Nephron progenitor cell (in vitro differentiated cells): ENCODE data around the gene NFIX.

Source experiments
- DNase-seq: peaks from one replicate; pipeline ENCODE4 v3.0.0; 2021
- H3K27ac Mint-ChIP-seq: 2 replicates; pipeline ENCODE4 v1.8.0; 2021; ENCODE audit warnings: mild to moderate bottlenecking, moderate library complexity, mixed read lengths
- H3K27me3 Mint-ChIP-seq: 2 replicates; pipeline ENCODE4 v1.8.0; 2021; ENCODE audit warnings: mild to moderate bottlenecking, low read depth, mixed read lengths; ENCODE audit not compliant: poor library complexity
- H3K36me3 Mint-ChIP-seq: 2 replicates; pipeline ENCODE4 v1.8.0; 2021; ENCODE audit warnings: low read depth, mixed read lengths
- H3K4me1 Mint-ChIP-seq: 2 replicates; pipeline ENCODE4 v1.8.0; 2021; ENCODE audit warnings: mixed read lengths
- H3K4me3 Mint-ChIP-seq: 2 replicates; pipeline ENCODE4 v1.8.0; 2021; ENCODE audit warnings: mild to moderate bottlenecking, moderate library complexity, mixed read lengths
- H3K9me3 Mint-ChIP-seq: 2 replicates; pipeline ENCODE4 v1.8.0; 2021; ENCODE audit warnings: mild to moderate bottlenecking, moderate library complexity, mixed read lengths
- TF ChIP-seq, protein P1 (sequence below): fragments of 200-600 bp; sonication (generic); IDR thresholded peaks from 2 replicates; pipeline ENCODE4 v1.5.0; 2021; ENCODE audit warnings: antibody characterized with exemption

NFIX gene

GRCh38 chr19:13064092-13064489 lies 68.8 kb downstream of the NFIX start:
- no peaks in the 10 kb centered on the region for H3K36me3 Mint-ChIP-seq
- TF ChIP-seq, protein P1, sequence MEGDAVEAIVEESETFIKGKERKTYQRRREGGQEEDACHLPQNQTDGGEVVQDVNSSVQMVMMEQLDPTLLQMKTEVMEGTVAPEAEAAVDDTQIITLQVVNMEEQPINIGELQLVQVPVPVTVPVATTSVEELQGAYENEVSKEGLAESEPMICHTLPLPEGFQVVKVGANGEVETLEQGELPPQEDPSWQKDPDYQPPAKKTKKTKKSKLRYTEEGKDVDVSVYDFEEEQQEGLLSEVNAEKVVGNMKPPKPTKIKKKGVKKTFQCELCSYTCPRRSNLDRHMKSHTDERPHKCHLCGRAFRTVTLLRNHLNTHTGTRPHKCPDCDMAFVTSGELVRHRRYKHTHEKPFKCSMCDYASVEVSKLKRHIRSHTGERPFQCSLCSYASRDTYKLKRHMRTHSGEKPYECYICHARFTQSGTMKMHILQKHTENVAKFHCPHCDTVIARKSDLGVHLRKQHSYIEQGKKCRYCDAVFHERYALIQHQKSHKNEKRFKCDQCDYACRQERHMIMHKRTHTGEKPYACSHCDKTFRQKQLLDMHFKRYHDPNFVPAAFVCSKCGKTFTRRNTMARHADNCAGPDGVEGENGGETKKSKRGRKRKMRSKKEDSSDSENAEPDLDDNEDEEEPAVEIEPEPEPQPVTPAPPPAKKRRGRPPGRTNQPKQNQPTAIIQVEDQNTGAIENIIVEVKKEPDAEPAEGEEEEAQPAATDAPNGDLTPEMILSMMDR, result no peak
- peaks cover 96% of the 10 kb centered on the region for H3K27me3 Mint-ChIP-seq
- DNase-seq, result no peak
- H3K4me3 Mint-ChIP-seq, result no peak overlapping the region
- peaks cover 8% of the 10 kb centered on the region for H3K4me1 Mint-ChIP-seq
- H3K27ac Mint-ChIP-seq, result no peak overlapping the region
- no peaks in the 10 kb centered on the region for H3K9me3 Mint-ChIP-seq

GRCh38 chr19:13066226-13066625 lies 71.0 kb downstream of the NFIX start:
- H3K27ac Mint-ChIP-seq, result no peak overlapping the region
- H3K36me3 Mint-ChIP-seq, result no peaks in the 10 kb centered on the region
- no peaks in the 10 kb centered on the region for H3K9me3 Mint-ChIP-seq
- H3K4me3 Mint-ChIP-seq, result no peak overlapping the region
- peaks cover 2% of the 10 kb centered on the region for H3K4me1 Mint-ChIP-seq
- peaks cover 93% of the 10 kb centered on the region for H3K27me3 Mint-ChIP-seq
- TF ChIP-seq, protein P1, result no peak
- no peak for DNase-seq

GRCh38 chr19:13066933-13067807 lies 71.9 kb downstream of the NFIX start:
- Mint-ChIP-seq H3K9me3 (no peaks in the 10 kb centered on the region), H3K27me3 (peaks cover 92% of the 10 kb centered on the region), H3K4me3 (no peak overlapping the region), H3K4me1 (no peaks in the 10 kb centered on the region), H3K27ac (no peak overlapping the region), H3K36me3 (no peaks in the 10 kb centered on the region)
- TF ChIP-seq, protein P1, result no peak
- DNase-seq, result no peak

DNA sequence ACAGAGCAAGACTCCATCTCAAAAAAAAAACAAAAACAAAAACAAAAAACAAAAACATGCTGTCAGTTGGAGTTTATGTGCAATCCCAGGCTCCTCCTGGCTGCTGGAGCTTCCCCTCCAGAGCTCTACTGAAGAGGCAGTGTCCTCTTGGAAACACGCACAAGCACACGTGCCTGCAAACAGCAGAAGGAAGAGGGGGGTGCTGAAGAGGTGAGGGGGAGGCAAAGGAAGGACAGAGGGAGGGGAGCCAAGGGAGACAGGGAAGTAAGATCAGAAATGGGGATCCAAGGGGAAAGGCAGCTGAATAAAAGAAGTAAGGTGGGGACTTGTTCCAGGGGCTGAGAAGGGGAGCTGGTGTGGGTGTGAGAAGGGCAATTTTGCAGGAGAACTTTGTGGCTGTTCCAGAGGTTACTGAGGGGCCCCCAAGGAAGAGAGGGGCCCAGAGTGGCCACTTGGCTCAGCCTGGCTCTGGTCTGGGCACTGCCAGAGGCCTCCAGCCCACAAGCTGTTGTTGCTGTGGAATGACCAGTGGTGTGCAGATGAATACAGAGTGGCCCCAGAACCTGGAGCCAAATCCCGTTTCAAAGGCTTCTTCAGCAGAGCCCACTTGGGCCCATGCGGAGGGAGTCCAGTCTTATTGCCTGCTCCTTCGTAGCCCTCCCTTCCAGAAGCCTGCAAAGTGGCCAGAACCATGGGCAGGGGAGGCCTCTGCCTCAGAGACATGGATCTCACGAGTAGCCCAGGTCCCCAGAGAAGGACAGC lies 73.0 kb downstream of the NFIX start:
- peaks cover 92% of the 10 kb centered on the region for H3K27me3 Mint-ChIP-seq
- H3K27ac Mint-ChIP-seq, result no peak overlapping the region
- no peaks in the 10 kb centered on the region for H3K36me3 Mint-ChIP-seq
- H3K4me3 Mint-ChIP-seq, result no peak overlapping the region
- TF ChIP-seq, protein P1, result no peak
- no peak for DNase-seq
- H3K9me3 Mint-ChIP-seq, result no peaks in the 10 kb centered on the region
- H3K4me1 Mint-ChIP-seq, result no peaks in the 10 kb centered on the region

DNA sequence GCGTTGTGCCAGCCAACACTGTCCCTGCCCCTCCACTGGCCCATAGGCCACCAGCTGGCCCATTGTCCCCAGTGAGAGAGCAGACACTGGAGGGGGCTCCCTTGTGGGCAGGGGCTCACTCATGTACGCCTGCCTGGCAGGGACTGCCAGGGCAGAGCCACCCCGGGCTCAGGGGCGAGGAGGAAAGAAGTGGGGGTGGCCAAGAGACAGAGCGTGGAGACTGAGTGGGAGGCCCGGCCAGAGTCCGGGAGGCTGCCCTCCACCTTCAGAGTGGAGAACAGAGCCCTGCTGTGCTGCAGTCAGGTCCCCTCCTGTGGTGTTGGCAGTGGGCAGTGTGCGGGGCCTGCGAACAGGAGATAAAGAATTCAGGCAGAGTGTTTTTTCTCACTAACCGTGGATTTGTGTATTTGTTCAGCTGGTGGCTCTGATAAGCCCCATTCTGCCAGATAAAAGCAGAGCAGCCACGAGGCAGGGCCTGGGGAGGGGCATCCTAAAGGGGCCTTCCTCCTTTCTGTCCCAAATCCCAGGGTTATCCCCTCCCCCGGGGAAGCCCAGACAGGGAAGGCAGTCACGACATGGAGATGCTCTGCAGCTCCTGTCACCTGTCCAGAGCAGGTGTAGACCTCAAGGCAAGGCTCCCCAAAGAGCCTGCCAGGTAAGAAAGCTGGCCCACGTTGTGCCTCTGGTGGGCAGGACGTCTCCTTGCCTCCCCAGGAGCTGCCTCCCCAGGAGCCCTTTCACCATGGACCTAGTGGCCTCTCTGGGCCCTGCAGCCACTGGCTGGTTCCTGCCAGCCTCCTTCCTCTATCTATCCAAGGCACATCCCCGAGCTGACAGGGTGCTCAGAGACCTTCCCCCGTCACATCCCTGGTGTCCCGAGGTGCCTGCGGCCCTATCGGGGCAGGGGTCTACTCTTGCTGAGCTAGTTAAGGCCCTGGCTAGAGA lies 74.4 kb downstream of the NFIX start:
- TF ChIP-seq, protein P1, result no peak
- Mint-ChIP-seq H3K36me3 (no peaks in the 10 kb centered on the region), H3K4me1 (no peaks in the 10 kb centered on the region), H3K27me3 (peaks cover 92% of the 10 kb centered on the region), H3K27ac (no peak overlapping the region), H3K4me3 (no peak overlapping the region), H3K9me3 (no peaks in the 10 kb centered on the region)
- DNase-seq, result no peak
